ENCODE results near the gene PHF24. TPM values are rescaled to one million over a fixed set of nuclear protein-coding genes. Genes with fewer than 3 reads are reported as not detected.

The PHF24 gene
- total and polyA plus RNA-seq, 2 of the 4 experiments (the other 2 are of a cell fraction): 0.02 TPM; not detected in 1

- no peak for TF ChIP-seq CEBPB (IDR thresholded peaks at IDR 0.05; ENCODE audit: low read depth, low read length)
- no peak for TF ChIP-seq CHD1 (IDR thresholded peaks at IDR 0.05; ENCODE audit: low read depth, low read length)
- no peak for TF ChIP-seq USF2 (IDR thresholded peaks at IDR 0.05; ENCODE audit: low read depth, low read length)
- no peak for TF ChIP-seq RFX5 (IDR thresholded peaks at IDR 0.05; ENCODE audit: low read depth, low read length)
- TF ChIP-seq RCOR1 (IDR thresholded peaks at IDR 0.05; ENCODE audit: insufficient replicate concordance, low read length): no peak
- no peak for TF ChIP-seq RAD21 (IDR thresholded peaks at IDR 0.05; ENCODE audit: low read length)
- Histone ChIP-seq H3K56ac (ENCODE audit: extremely low read depth, insufficient read depth, low read length) (no peak overlapping the region), H3K4ac (ENCODE audit: low read depth, low read length) (no peak overlapping the region), H2BK120ac (ENCODE audit: low read depth, low read length) (no peak overlapping the region), H3K23ac (ENCODE audit: low read depth, low read length) (no peak overlapping the region), H3K27me3 (ENCODE audit: control insufficient read depth, insufficient read depth, low read length) (peaks cover 7% of the 10 kb centered on the region), H2BK5ac (ENCODE audit: low read depth, low read length, poor library complexity, severe bottlenecking) (no peak overlapping the region), H2BK20ac (ENCODE audit: low read depth, low read length) (no peak overlapping the region), H3K18ac (ENCODE audit: low read depth, low read length) (no peak overlapping the region), H3K14ac (replicated peaks; ENCODE audit: low read depth, low read length) (no peak overlapping the region), H4K8ac (ENCODE audit: low read depth in 2 of 2, low read length in 2 of 2) (no peak overlapping the region), H3K9me1 (ENCODE audit: insufficient read depth, low read length) (peaks cover 23% of the 10 kb centered on the region), H4K91ac (ENCODE audit: insufficient read depth, low read depth, low read length) (no peak overlapping the region), H3K9ac (ENCODE audit: low read depth, low read length) (no peak overlapping the region), H4K5ac (ENCODE audit: low read depth, low read length) (no peak overlapping the region), H2AK5ac (ENCODE audit: low read depth, low read length) (no peak overlapping the region), H3K27ac (ENCODE audit: insufficient read depth, low read length) (no peak overlapping the region), H4K20me1 (ENCODE audit: insufficient read depth, low read length) (no peaks in the 10 kb centered on the region), H3K79me1 (ENCODE audit: low read depth in 1 of 2, low read length in 2 of 2) (peaks cover 7 to 26% of the 10 kb centered on the region in 2 experiments; a peak in 3 of 4 replicates), H3K4me2 (ENCODE audit: low read depth, low read length) (no peak overlapping the region), H3K4me3 (ENCODE audit: insufficient read depth, low read depth, low read length) (no peak overlapping the region), H2BK15ac (ENCODE audit: low read depth, low read length) (no peak overlapping the region), H3K4me1 (ENCODE audit: control insufficient read depth, insufficient read depth, low read length) (peaks cover 18% of the 10 kb centered on the region), H3K9me3 (ENCODE audit: control insufficient read depth, insufficient read depth, low read length) (no peaks in the 10 kb centered on the region), H2AFZ (replicated peaks; ENCODE audit: low read length, poor library complexity) (no peak overlapping the region), H3K36me3 (ENCODE audit: control insufficient read depth, insufficient read depth, low read length) (no peaks in the 10 kb centered on the region), H2AK9ac (replicated peaks; ENCODE audit: low read depth, low read length, poor library complexity) (no peak overlapping the region)
- BruUV-seq (replicated peaks): no TSS peak
- ChIA-PET POLR2A (ENCODE audit: unreplicated experiment) (no interaction called here), CTCF (no interaction called here)
- intact Hi-C loops (cut with micrococcal nuclease): loop anchor here (5.0 kb wide), 1 partner anchor 490 kb away; no protein-coding TSS in a partner anchor
- DNase-seq (no peak), ATAC-seq (ENCODE audit: low read depth) (no peak)
- dilution Hi-C loops (cut with HindIII; ENCODE audit: low sequenced_read_pairs, unreplicated experiment): no loop called here
- no CpG with 5 or more reads among the region's 7 CpGs for WGBS, 2 experiments (ENCODE audit: extremely low coverage in 2 of 2, insufficient read length in 1 of 2)
- in situ Hi-C loops (cut with MboI; ENCODE audit: low sequenced_read_pairs): loop anchor here (5.0 kb wide), 1 partner anchor 80 kb away; no protein-coding TSS in a partner anchor
Observed at GRCh38 chr9:34987160-34987901, 29.2 kb downstream of the PHF24 start.
